Activated T-cell treated with anti-CD3 and anti-CD28 coated beads for 48 hours (primary cell): Measurements from ENCODE around the gene CLDN2.
"Not testable (repeated sequence)": the region's sequence is repeated elsewhere in the genome, so short reads cannot be mapped to it uniquely, and the experiment has no call there.

Source experiments
- DNase-seq: peaks from one replicate; pipeline ENCODE4 v3.0.0-alpha.2; 2020; ENCODE audit warnings: low read depth

Gene CLDN2

DNA sequence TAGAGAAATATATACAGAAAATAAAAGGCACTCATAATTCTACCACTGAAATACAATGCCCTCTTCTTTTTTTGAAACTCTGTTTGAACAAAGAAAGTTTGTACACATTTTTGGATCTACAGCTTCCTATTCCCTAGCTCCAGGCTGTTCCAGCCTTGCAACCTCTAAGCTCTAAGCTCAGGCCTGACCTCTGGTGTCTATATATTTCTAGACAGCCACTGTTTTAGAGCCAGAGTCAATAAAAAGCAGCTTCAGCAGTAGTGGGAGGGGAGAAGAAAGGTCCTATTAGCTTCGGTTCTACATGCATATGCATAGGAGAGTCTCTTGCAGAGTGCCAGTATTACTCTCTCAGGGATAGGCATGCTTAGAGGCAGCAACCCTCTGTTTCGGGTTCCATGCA lies 39.7 kb downstream of the CLDN2 start:
- DNase-seq = no peak

- DNase-seq = no peak
Measured at GRCh38 chrX:106963111-106963510, 42.9 kb downstream of the CLDN2 start.

- no peak for DNase-seq
Measured at GRCh38 chrX:106964290-106964689, 44.1 kb downstream of the CLDN2 start.

DNA sequence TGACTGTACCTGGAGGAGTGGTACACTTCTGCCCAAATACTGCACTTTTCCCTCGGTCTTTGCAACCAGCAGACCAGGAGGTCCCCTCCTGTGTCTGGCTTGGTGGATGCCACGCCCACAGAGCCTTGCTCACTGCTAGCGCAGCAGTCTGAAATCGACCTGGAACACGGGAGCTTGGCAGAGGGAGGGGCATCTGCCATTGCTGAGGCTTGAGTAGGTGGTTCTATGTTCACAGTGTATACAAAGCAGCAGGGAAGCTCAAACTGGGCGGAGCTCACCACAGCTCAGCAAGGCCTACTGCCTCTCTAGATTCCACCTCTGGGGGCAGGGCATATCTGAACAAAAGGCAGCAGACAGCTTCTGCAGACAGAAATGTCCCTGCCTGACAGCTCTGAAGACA lies 46.3 kb downstream of the CLDN2 start:
- not testable (repeated sequence) for DNase-seq

DNA sequence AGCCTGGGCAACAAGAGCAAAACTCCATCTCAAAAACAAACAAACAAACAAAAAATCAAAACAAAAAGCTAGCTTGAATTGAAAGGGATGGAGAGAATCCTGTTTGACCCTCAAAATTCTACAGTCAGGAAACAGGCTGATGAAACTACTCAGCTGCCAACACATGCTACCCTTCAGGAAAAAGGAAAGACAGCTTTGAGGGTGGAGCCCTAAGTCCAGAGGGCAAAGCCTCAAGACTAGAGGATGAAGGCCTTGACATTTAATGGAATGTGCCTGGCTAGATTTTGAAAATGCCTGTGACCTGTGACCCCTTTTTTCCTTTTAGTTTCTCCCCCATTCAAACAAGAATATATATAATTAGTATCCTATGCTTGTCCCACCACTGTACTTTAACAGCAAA lies 52.7 kb downstream of the CLDN2 start:
- no peak for DNase-seq

DNA sequence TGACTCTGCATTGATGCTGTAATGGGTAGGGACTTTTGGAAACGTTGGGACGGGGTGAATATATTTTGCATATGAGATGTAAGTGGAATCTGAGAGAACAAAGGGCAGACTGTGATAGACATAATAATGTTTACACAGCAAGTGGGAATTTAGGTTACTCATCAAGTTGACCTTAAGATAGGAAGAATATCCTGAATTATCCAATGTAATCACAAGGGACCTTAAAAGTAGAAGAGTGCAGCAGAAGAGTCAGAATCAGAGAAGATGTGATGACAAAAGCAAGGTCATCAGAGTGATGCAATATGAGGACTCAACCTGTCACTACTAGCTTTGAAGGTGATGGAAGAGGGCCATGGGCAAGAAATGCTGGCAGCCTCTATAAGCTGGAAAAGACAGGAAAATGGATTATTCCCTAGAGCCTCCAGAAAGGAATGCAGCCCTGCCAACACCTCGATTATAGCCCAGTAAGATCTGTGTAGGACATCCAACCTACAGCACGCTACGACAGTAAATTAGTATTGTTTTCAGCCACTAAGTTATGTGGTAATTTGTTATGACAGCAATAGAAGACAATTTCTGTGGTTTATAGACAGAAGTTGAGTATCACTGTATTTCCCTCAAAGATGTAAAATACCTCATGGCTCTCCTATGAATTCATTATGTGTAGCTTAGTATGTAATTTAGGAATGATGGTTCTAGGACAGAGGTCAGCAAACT lies 53.4 kb downstream of the CLDN2 start:
- DNase-seq = no peak

GRCh38 chrX:106976416-106976815 lies 56.2 kb downstream of the CLDN2 start:
- no peak for DNase-seq
